NCI-H1105 (cell line): ENCODE measurements around the gene UBASH3B.
"Not testable (repeated sequence)": the region's sequence is repeated elsewhere in the genome, so short reads cannot be mapped to it uniquely, and the experiment has no call there.

ENCODE experiments used
- DNase-seq: peaks from one replicate; lab custom pipeline; 2025; lab: John Stamatoyannopoulos, UW

UBASH3B gene

GRCh38 chr11:122852074-122852795, 196.7 kb downstream of the UBASH3B start:
- no peak for DNase-seq

GRCh38 chr11:122852796-122853160, 197.3 kb downstream of the UBASH3B start:
- no peak for DNase-seq

GRCh38 chr11:122853261-122853660, 197.7 kb downstream of the UBASH3B start:
- DNase-seq, result no peak

GRCh38 chr11:122853971-122854446, 198.5 kb downstream of the UBASH3B start:
- DNase-seq, result peak; percentile 84

DNA sequence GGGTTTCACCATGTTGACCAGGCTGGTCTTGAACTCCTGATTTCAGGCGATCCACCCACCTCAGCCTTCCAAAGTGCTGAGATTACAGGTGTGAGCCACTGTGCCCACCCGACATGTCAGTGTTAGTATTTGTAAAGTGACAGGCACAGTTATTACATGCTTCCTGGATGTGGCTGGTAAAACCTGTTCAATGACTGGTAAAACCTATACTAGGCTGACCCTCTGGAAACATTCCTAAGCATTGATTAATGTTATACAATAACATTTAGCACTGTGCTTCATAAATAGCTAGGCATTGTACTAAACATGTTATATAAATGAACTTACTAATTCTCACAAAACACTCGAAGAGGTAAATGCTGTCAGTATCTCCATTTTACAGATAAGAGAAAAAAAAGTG, 206.1 kb downstream of the UBASH3B start:
- DNase-seq, result no peak

GRCh38 chr11:122862091-122862490, 206.6 kb downstream of the UBASH3B start:
- DNase-seq, result no peak

- DNase-seq, result not testable (repeated sequence)
Observed at GRCh38 chr11:122863154-122863553, 207.6 kb downstream of the UBASH3B start.

GRCh38 chr11:122863704-122864326, 208.3 kb downstream of the UBASH3B start:
- peak; percentile 59 for DNase-seq
